ENCODE measurements around the gene RFT1.

- TF ChIP-seq POLR2A (IDR thresholded peaks at IDR 0.05), result no peak
- TF ChIP-seq CTCF (IDR thresholded peaks at IDR 0.05), result no peak
- TF ChIP-seq EP300 (IDR thresholded peaks at IDR 0.05), result no peak
These were observed 17.7 kb upstream of the RFT1 start for GRCh38 chr3:53147903-53148400.
